Esophagus squamous epithelium (tissue), 5 donors: Measurements from ENCODE around the gene SEPTIN5. TPM values are rescaled to one million over a fixed set of nuclear protein-coding genes. Genes with fewer than 3 reads are reported as not detected.

Source experiments
- DNase-seq: peaks from one replicate; lab custom pipeline; 2025; lab: John Stamatoyannopoulos, UW
- H3K27ac ChIP-seq, 4 donors: fragments of 200-600 bp; sonication (generic); one replicate each; pipeline ENCODE4 v1.5.1; 2016 to 2019; ENCODE audit warnings: mild to moderate bottlenecking in 1 of 4
- H3K27me3 ChIP-seq, 4 donors: fragments of 200-600 bp; sonication (generic); 1 replicate in 3 of 4; 2 replicates in 1 of 4; pipeline versions ENCODE4 v1.5.1 to v1.6.0; 2017 to 2021; ENCODE audit warnings: antibody characterized with exemption in 1 of 4
- H3K36me3 ChIP-seq, 3 donors: fragments of 200-600 bp; sonication (generic); one replicate each; pipeline ENCODE4 v1.5.1; 2016 to 2019
- H3K4me1 ChIP-seq, 3 donors: fragments of 200-600 bp; sonication (generic); one replicate each; pipeline ENCODE4 v1.5.1; 2017 to 2019
- H3K4me3 ChIP-seq, 4 donors: fragments of 200-600 bp; sonication (generic); 1 replicate in 3 of 4; 2 replicates in 1 of 4; pipeline ENCODE4 v1.5.1; 2016 to 2019; ENCODE audit warnings: mild to moderate bottlenecking in 2 of 4, moderate library complexity in 1 of 4
- H3K9me3 ChIP-seq, 3 donors: fragments of 200-600 bp; sonication (generic); one replicate each; pipeline ENCODE4 v1.5.1; 2016 to 2019
- POLR2A ChIP-seq, 4 donors: fragments of 450-650 bp; IDR thresholded peaks; one replicate each; pipeline ENCODE4 v1.6.1; 2017; ENCODE audit warnings: antibody characterized with exemption in 4 of 4, mild to moderate bottlenecking in 4 of 4, moderate library complexity in 3 of 4
- WGBS, 2 donors: methylation state at CpG; one replicate each; pipeline ENCODE4 v1.1.5; 2018; 5-methylcytosine and 5-hydroxymethylcytosine counted together
- intact Hi-C: fragments of 100-400 bp; cut with DNase I; formaldehyde crosslinking; loops from one replicate; pipeline ENCODE4 v1.15.0; 2022
- total RNA-seq, 4 donors: library from RNA; depleted of rRNA; stranded (reverse); fragments of >200 nt; gene quantifications; one replicate each; pipeline ENCODE4 v1.1.0, GENCODE V29; 2016
- TF ChIP-seq, protein P1 (sequence below), 6 experiments: fragments of 450-650 bp in 4 of 6; fragments of 200-600 bp in 2 of 6; sonication (generic) in 2 of 6; IDR thresholded peaks; one replicate each; pipeline ENCODE4 v1.5.1; 2016 to 2019; ENCODE audit warnings: antibody characterized with exemption in 6 of 6, mild to moderate bottlenecking in 4 of 6, moderate library complexity in 4 of 6
- donor health status: DM: yes; HTN: yes; CAD: no.

Gene SEPTIN5
- total RNA-seq, 4 donors from 2014 or later = 19.8 to 69.7 (median 36.3) TPM

DNA sequence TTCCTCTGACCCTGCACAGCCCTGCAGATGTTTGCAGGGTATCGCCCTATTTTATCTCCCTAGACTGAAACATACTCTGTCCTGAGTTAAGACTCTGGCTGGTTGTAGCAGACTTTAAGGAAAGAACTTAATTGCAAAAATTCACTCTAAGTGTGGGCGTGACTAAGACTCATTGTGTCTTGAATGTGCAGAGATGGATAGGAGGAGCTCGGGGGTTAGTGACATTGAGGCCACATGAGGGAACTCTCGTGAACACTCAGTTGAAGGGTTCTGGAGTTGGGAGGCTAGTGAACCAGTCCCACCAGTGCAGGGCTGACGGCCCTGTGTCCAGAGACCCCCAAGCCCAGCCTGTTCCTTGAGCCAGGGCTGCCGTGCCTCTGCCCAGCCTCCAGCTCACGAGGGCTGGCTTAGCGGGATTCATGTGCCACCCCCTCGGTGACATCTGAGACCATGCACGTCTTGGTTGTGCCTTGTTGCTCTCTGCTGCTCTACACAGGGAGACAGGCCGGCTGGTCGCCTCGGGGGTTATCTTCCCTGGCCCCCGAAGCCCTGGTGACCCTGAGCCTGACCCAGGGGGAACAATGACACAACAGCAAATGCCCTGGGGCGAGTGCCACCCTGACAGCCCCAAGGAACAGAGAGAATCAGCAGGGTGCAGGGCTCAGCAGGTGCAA, 34.8 kb downstream of the SEPTIN5 start:
- no peaks in the 10 kb centered on the region for H3K9me3 ChIP-seq
- H3K27me3 ChIP-seq = peaks cover 0 to 53% (median 0%) of the 10 kb centered on the region in 4 donors
- H3K36me3 ChIP-seq = no peaks in the 10 kb centered on the region
- WGBS, 2 donors = 65 to 71% methylated on average over 4 to 9 of the region's 15 CpGs
- intact Hi-C loops = no loop called here
- TF ChIP-seq POLR2A (IDR thresholded peaks at IDR 0.05) = no peak
- TF ChIP-seq, protein P1, sequence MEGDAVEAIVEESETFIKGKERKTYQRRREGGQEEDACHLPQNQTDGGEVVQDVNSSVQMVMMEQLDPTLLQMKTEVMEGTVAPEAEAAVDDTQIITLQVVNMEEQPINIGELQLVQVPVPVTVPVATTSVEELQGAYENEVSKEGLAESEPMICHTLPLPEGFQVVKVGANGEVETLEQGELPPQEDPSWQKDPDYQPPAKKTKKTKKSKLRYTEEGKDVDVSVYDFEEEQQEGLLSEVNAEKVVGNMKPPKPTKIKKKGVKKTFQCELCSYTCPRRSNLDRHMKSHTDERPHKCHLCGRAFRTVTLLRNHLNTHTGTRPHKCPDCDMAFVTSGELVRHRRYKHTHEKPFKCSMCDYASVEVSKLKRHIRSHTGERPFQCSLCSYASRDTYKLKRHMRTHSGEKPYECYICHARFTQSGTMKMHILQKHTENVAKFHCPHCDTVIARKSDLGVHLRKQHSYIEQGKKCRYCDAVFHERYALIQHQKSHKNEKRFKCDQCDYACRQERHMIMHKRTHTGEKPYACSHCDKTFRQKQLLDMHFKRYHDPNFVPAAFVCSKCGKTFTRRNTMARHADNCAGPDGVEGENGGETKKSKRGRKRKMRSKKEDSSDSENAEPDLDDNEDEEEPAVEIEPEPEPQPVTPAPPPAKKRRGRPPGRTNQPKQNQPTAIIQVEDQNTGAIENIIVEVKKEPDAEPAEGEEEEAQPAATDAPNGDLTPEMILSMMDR (IDR thresholded peaks at IDR 0.05) = no peak
- no peak overlapping the region for H3K4me3 ChIP-seq
- no peak for DNase-seq
- H3K4me1 ChIP-seq = no peaks in the 10 kb centered on the region
- no peak overlapping the region for H3K27ac ChIP-seq

DNA sequence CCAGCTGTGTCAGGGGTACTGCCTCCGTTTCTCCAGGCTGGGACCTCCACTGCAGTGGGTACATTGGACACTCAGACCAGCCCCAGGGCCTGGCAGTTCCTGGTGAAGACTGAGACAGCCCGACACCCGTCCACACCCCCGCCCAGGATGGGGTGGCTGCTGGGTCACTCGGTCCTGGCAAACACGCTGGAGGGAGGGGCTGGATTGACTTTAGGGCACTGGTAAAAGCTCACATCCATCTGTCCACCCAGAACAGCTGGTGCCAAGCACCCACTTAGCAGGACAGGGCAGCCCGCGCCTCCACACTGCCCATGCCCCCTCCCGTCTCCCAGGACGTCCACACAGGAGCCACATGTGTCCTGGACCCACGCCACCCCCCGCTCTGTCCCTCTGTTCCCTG, 35.6 kb downstream of the SEPTIN5 start:
- Histone ChIP-seq H3K36me3 (no peaks in the 10 kb centered on the region), H3K4me3 (no peak overlapping the region), H3K27ac (no peak overlapping the region), H3K27me3 (peaks cover under 1 to 61% (median 6%) of the 10 kb centered on the region in 4 donors), H3K9me3 (no peaks in the 10 kb centered on the region), H3K4me1 (peaks cover 0 to 2% (median under 1%) of the 10 kb centered on the region in 3 donors)
- TF ChIP-seq, protein P1 (IDR thresholded peaks at IDR 0.05) = no peak
- no peak for TF ChIP-seq POLR2A (IDR thresholded peaks at IDR 0.05)
- no peak for DNase-seq
- intact Hi-C loops = no loop called here
- WGBS, 2 donors = 68 to 81% methylated on average over 9 to 10 of the region's 12 CpGs

DNA sequence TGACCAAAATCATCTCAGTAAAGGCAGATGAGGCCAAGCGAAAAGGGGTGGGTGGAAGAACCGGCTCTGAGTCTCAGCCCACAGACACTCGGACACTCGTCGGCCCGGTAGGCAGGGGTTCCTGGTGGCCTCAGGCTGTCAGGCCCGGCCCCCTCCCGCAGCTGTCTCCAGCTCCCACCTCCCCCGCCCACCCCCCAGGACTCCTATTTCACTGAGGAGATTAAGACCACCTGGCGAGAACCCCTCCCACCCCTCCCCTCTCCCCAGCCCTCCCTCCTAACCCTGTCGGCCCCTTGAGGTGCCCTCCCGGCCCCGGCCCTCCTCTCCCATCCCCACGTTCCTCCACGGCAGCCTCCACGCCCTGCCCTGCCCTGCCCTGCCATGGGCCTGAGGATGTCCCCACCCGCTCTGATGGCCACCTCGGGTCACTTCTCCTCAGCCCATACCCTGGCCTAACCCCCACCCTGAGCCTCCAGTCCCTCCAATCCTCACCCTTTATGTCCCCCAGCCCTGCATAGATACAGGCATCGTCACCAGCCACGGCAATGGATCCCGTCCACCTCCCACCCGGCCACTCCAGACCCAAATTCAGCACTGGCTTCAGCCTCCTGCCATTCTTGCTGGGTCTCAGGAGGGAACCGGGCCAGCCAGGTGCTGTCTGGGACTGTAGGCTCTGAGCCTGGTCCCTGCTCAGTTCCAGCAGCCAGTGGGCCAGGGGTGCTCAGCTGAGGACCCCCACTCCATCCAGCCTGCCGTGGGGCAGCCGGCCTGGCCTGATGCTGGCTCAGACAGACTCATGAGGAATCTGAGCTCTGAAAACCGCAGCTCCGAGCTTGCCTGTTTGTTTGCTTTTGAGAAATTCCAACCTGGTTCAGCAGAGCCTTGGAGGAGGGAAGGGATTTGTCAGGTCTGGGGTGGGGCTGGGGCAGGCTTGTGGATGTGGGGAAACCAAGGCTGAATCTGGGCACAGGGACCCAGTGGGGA, 36.5 kb downstream of the SEPTIN5 start:
- Histone ChIP-seq H3K27me3 (peaks cover 6 to 70% (median 14%) of the 10 kb centered on the region in 4 donors), H3K36me3 (no peaks in the 10 kb centered on the region), H3K27ac (no peak overlapping the region), H3K4me3 (no peak overlapping the region), H3K9me3 (no peaks in the 10 kb centered on the region), H3K4me1 (peaks cover 6 to 11% (median 9%) of the 10 kb centered on the region in 3 donors)
- 52 to 67% methylated on average over 12 to 19 of the region's 27 CpGs for WGBS, 2 donors
- intact Hi-C loops = no loop called here
- DNase-seq = no peak
- TF ChIP-seq, protein P1 (IDR thresholded peaks at IDR 0.05) = no peak
- TF ChIP-seq POLR2A (IDR thresholded peaks at IDR 0.05) = no peak

DNA sequence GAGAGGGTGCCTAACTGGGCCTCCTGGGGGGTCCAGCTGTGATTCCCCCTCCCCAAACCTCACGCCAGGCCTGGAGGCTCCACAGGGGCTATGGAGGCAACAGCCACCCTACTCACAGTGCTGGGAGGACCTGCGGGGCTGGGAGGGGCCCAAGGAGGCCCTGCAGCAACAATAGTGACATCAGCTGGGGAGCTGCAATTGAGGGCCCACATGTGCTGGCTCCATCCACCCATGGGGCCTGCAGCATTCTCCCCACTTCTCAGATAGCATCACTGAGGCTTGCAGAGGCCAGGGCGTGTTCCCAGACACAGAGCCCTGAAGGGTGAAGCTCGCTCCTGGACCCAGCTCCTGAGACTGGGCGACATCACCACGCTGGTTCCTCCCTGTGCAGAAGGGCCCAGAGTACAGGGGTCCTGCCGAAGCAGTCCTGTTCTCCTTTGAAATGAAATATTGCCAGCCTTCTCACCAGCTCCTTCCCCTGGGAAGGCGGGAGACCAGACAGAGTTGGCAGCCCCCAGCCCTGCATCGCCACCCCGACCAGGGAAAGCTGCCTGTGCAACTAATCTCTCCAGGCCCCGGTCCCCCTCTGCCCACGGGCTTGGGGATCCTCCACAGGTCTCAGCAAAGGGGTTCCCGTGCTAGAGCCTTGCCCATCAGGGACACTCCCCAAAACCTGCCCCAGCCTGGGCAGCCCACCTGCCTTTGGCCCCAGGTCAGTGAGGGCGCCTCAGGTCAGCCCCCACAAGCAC, 37.4 kb downstream of the SEPTIN5 start:
- DNase-seq = no peak
- Histone ChIP-seq H3K27me3 (peaks cover 6 to 78% (median 21%) of the 10 kb centered on the region in 4 donors), H3K4me3 (no peak overlapping the region), H3K36me3 (no peaks in the 10 kb centered on the region), H3K4me1 (peaks cover 14 to 20% (median 18%) of the 10 kb centered on the region in 3 donors), H3K27ac (no peak overlapping the region), H3K9me3 (no peaks in the 10 kb centered on the region)
- 92% methylated on average over 4 of the region's 14 CpGs; no CpG with 5 or more reads in 1 of the 2 donors for WGBS, 2 donors
- TF ChIP-seq, protein P1 (IDR thresholded peaks at IDR 0.05) = no peak
- TF ChIP-seq POLR2A (IDR thresholded peaks at IDR 0.05) = no peak
- intact Hi-C loops = no loop called here
